ENCODE data around the gene KIF3B.
"Not testable (repeated sequence)": the region's sequence is repeated elsewhere in the genome, so short reads cannot be mapped to it uniquely, and the experiment has no call there.

KIF3B gene

GRCh38 chr20:32319100-32319499 is 41.6 kb downstream of the KIF3B start:
- no peak overlapping the region for H3K4me3 ChIP-seq (ENCODE audit: low read length)
- H3F3A ChIP-seq (ENCODE audit: insufficient read depth, low read length), result no peaks in the 10 kb centered on the region
- no peaks in the 10 kb centered on the region for H3K9me2 ChIP-seq (replicated peaks; ENCODE audit: insufficient read depth, low read length)
- no peak overlapping the region for H3K4me2 ChIP-seq (ENCODE audit: low read depth, low read length)
- no peaks in the 10 kb centered on the region for H3K79me2 ChIP-seq (ENCODE audit: low read length)
- no peaks in the 10 kb centered on the region for H3K9me3 ChIP-seq (replicated peaks; ENCODE audit: insufficient read depth, low read length)
- no peaks in the 10 kb centered on the region for H3K27me3 ChIP-seq (replicated peaks; ENCODE audit: insufficient read depth, low read length)
- TF ChIP-seq EZH2phosphoT487 (IDR thresholded peaks at IDR 0.05; ENCODE audit: low read length), result no peak
- TF ChIP-seq, protein P1, sequence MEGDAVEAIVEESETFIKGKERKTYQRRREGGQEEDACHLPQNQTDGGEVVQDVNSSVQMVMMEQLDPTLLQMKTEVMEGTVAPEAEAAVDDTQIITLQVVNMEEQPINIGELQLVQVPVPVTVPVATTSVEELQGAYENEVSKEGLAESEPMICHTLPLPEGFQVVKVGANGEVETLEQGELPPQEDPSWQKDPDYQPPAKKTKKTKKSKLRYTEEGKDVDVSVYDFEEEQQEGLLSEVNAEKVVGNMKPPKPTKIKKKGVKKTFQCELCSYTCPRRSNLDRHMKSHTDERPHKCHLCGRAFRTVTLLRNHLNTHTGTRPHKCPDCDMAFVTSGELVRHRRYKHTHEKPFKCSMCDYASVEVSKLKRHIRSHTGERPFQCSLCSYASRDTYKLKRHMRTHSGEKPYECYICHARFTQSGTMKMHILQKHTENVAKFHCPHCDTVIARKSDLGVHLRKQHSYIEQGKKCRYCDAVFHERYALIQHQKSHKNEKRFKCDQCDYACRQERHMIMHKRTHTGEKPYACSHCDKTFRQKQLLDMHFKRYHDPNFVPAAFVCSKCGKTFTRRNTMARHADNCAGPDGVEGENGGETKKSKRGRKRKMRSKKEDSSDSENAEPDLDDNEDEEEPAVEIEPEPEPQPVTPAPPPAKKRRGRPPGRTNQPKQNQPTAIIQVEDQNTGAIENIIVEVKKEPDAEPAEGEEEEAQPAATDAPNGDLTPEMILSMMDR (IDR thresholded peaks at IDR 0.05; ENCODE audit: low read length), result no peak
- TF ChIP-seq EZH2 (optimal IDR thresholded peaks at IDR 0.05; ENCODE audit: low read depth, low read length), result no peak
- no peak overlapping the region for H3K9ac ChIP-seq (ENCODE audit: low read length)
- no peak for DNase-seq
- H2AFZ ChIP-seq (ENCODE audit: low read length), result no peak overlapping the region
- H3K36me3 ChIP-seq (replicated peaks; ENCODE audit: insufficient read depth, low read length), result no peaks in the 10 kb centered on the region; the same call in 1 of the 2 replicates
- no peak overlapping the region for H3K27ac ChIP-seq (ENCODE audit: low read length)
- H4K20me1 ChIP-seq (ENCODE audit: insufficient read depth, low read length), result no peaks in the 10 kb centered on the region
- no peaks in the 10 kb centered on the region for H3K4me1 ChIP-seq (ENCODE audit: low read length)

DNA sequence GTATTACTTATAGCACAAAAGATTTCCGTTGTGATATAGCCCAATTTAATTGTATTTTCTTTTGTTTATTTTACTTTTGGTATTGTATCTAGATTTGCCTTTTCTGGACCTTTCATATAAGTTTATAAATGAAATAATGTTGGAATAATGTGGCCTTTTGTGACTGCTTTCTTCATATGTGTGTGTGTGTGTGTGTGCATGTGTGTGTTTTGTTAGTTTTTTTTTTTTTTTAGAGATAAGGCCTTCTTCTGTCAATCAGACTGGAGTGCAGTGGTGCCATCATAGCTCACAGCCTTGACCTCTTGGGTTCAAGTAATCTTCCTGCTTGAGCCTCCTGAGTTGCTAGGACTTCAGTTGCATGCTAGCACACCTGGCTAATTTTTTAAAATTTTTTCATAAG is 42.9 kb downstream of the KIF3B start:
- no peak overlapping the region for H2AFZ ChIP-seq (ENCODE audit: low read length)
- H3K9me3 ChIP-seq (replicated peaks; ENCODE audit: insufficient read depth, low read length), result no peaks in the 10 kb centered on the region
- no peaks in the 10 kb centered on the region for H3K9me2 ChIP-seq (replicated peaks; ENCODE audit: insufficient read depth, low read length)
- no peaks in the 10 kb centered on the region for H3K4me1 ChIP-seq (ENCODE audit: low read length)
- no peak for TF ChIP-seq EZH2 (optimal IDR thresholded peaks at IDR 0.05; ENCODE audit: low read depth, low read length)
- TF ChIP-seq, protein P1 (IDR thresholded peaks at IDR 0.05; ENCODE audit: low read length), result no peak
- TF ChIP-seq EZH2phosphoT487 (IDR thresholded peaks at IDR 0.05; ENCODE audit: low read length), result no peak
- H3K27ac ChIP-seq (ENCODE audit: low read length), result no peak overlapping the region
- no peaks in the 10 kb centered on the region for H3K27me3 ChIP-seq (replicated peaks; ENCODE audit: insufficient read depth, low read length)
- no peak overlapping the region for H3K4me3 ChIP-seq (ENCODE audit: low read length)
- H3K79me2 ChIP-seq (ENCODE audit: low read length), result no peaks in the 10 kb centered on the region
- H3F3A ChIP-seq (ENCODE audit: insufficient read depth, low read length), result no peaks in the 10 kb centered on the region
- H3K4me2 ChIP-seq (ENCODE audit: low read depth, low read length), result no peak overlapping the region
- H4K20me1 ChIP-seq (ENCODE audit: insufficient read depth, low read length), result no peaks in the 10 kb centered on the region
- no peak overlapping the region for H3K9ac ChIP-seq (ENCODE audit: low read length)
- no peaks in the 10 kb centered on the region; the same call in 1 of the 2 replicates for H3K36me3 ChIP-seq (replicated peaks; ENCODE audit: insufficient read depth, low read length)
- DNase-seq, result no peak

- Histone ChIP-seq H3K4me2 (ENCODE audit: low read depth, low read length) (no peak overlapping the region), H3K9me3 (replicated peaks; ENCODE audit: insufficient read depth, low read length) (no peaks in the 10 kb centered on the region), H2AFZ (ENCODE audit: low read length) (no peak overlapping the region), H4K20me1 (ENCODE audit: insufficient read depth, low read length) (no peaks in the 10 kb centered on the region), H3K27ac (ENCODE audit: low read length) (no peak overlapping the region), H3K79me2 (ENCODE audit: low read length) (no peaks in the 10 kb centered on the region), H3K9ac (ENCODE audit: low read length) (no peak overlapping the region), H3K4me1 (ENCODE audit: low read length) (no peaks in the 10 kb centered on the region), H3K4me3 (ENCODE audit: low read length) (no peak overlapping the region), H3K9me2 (replicated peaks; ENCODE audit: insufficient read depth, low read length) (no peaks in the 10 kb centered on the region), H3F3A (ENCODE audit: insufficient read depth, low read length) (no peaks in the 10 kb centered on the region), H3K36me3 (replicated peaks; ENCODE audit: insufficient read depth, low read length) (no peaks in the 10 kb centered on the region; the same call in 1 of the 2 replicates), H3K27me3 (replicated peaks; ENCODE audit: insufficient read depth, low read length) (no peaks in the 10 kb centered on the region)
- no peak for TF ChIP-seq EZH2 (optimal IDR thresholded peaks at IDR 0.05; ENCODE audit: low read depth, low read length)
- no peak for TF ChIP-seq EZH2phosphoT487 (IDR thresholded peaks at IDR 0.05; ENCODE audit: low read length)
- TF ChIP-seq, protein P1 (IDR thresholded peaks at IDR 0.05; ENCODE audit: low read length), result no peak
- no peak for DNase-seq
Observed at GRCh38 chr20:32321390-32321789, 43.9 kb downstream of the KIF3B start.

DNA sequence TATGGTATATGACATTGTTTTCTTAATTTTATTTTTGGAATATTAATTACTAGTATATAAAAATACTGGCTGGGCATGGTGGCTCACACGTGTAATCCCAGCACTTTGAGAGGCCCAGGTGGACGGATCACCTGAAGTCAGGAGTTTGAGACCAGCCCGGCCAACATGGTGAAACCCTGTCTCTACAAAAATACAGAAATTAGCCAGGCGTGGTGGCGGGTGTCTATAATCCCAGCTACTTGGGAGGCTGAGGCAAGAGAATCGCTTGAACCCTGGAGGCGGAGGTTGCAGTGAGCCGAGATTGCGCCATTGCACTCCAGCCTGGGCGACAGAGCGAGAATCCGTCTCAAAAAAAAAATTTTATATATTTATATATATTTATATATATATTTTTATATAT is 44.8 kb downstream of the KIF3B start:
- H3K36me3 ChIP-seq (replicated peaks; ENCODE audit: insufficient read depth, low read length); H3K4me1 ChIP-seq (ENCODE audit: low read length); H3F3A ChIP-seq (ENCODE audit: insufficient read depth, low read length); DNase-seq; H3K4me2 ChIP-seq (ENCODE audit: low read depth, low read length); H4K20me1 ChIP-seq (ENCODE audit: insufficient read depth, low read length); H3K9ac ChIP-seq (ENCODE audit: low read length); H3K4me3 ChIP-seq (ENCODE audit: low read length); H3K79me2 ChIP-seq (ENCODE audit: low read length); H3K27me3 ChIP-seq (replicated peaks; ENCODE audit: insufficient read depth, low read length); H3K9me3 ChIP-seq (replicated peaks; ENCODE audit: insufficient read depth, low read length); H3K27ac ChIP-seq (ENCODE audit: low read length); H3K9me2 ChIP-seq (replicated peaks; ENCODE audit: insufficient read depth, low read length); H2AFZ ChIP-seq (ENCODE audit: low read length): not testable (repeated sequence)

DNA sequence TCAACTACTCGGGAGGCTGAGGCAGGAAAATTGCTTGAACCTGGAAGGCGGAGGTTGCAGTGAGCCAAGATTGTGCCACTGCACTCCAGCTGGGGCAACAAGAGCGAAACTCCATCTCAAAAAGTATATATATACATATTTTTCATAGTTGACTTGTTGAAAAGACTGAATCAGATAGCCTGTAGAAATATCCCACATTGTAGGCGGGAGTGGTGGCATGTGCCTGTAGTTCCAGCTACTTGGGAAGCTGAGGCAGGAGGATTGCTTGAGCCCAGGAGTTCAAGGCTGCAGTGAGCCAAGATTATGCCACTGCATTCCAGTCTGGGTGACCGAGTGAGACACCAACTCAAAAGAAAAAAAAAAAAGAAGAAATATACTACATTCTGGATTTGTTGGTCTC is 46.3 kb downstream of the KIF3B start:
- not testable (repeated sequence) for H3K79me2 ChIP-seq (ENCODE audit: low read length); H3K9me2 ChIP-seq (replicated peaks; ENCODE audit: insufficient read depth, low read length); H2AFZ ChIP-seq (ENCODE audit: low read length); DNase-seq; H3F3A ChIP-seq (ENCODE audit: insufficient read depth, low read length); H3K9ac ChIP-seq (ENCODE audit: low read length); H3K4me1 ChIP-seq (ENCODE audit: low read length); H3K27me3 ChIP-seq (replicated peaks; ENCODE audit: insufficient read depth, low read length); H3K9me3 ChIP-seq (replicated peaks; ENCODE audit: insufficient read depth, low read length); H3K4me2 ChIP-seq (ENCODE audit: low read depth, low read length); H4K20me1 ChIP-seq (ENCODE audit: insufficient read depth, low read length); H3K4me3 ChIP-seq (ENCODE audit: low read length); H3K36me3 ChIP-seq (replicated peaks; ENCODE audit: insufficient read depth, low read length); H3K27ac ChIP-seq (ENCODE audit: low read length)
